ENCODE measurements around the gene NRG3. TPM values are rescaled to one million over a fixed set of nuclear protein-coding genes. Genes with fewer than 3 reads are reported as not detected.

NRG3 gene
- total and polyA plus RNA-seq, 3 experiments from 2014 or later, result not detected

GRCh38 chr10:82284180-82284579, 409.2 kb downstream of the NRG3 start:
- no peak overlapping the region for H3K4me3 ChIP-seq (ENCODE audit: low read length)
- no peak for DNase-seq
- no peaks in the 10 kb centered on the region for H3K9me3 ChIP-seq (ENCODE audit: low read length)
- Mint-ChIP-seq H3K9me3 (peaks cover 0 to 36% (median 7%) of the 10 kb centered on the region in 5 donors), H3K4me3 (no peak overlapping the region), H3K27ac (no peak overlapping the region), H3K36me3 (no peaks in the 10 kb centered on the region), H3K27me3 (no peaks in the 10 kb centered on the region), H3K4me1 (no peaks in the 10 kb centered on the region)
- no peaks in the 10 kb centered on the region for H3K27me3 ChIP-seq (ENCODE audit: insufficient read depth, low read length, poor library complexity, severe bottlenecking)
- H3K27ac ChIP-seq (ENCODE audit: low read depth, low read length), result no peak overlapping the region
- H3K4me1 ChIP-seq (ENCODE audit: insufficient read depth, low read length), result no peaks in the 10 kb centered on the region
- no peaks in the 10 kb centered on the region for H3K36me3 ChIP-seq (ENCODE audit: insufficient read depth, low read length)
- ChIA-PET POLR2A (no interaction called here), CTCF (no interaction called here)

GRCh38 chr10:82288461-82288881, 413.5 kb downstream of the NRG3 start:
- POLR2A ChIA-PET, result no interaction called here
- no peak for DNase-seq

DNA sequence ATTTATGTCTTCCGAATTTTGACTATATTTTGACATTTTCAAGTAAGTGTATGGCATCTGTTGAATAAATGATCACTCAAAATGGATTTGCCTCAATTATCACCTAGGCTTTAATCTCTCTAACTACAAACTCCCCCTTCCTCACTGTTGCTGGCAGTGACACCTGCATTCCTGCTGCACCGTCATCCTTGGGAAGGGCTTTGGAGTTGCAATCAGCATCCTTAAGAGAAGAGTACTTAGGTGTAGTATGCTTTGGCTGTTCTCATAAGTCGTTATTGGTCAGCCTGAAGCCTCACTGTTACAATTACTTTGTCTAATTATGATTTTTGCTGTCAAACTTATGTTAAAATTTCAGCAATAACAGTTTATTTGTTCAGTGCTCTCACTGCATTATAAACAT, 415.0 kb downstream of the NRG3 start:
- Histone ChIP-seq H3K36me3 (ENCODE audit: insufficient read depth, low read length) (no peaks in the 10 kb centered on the region), H3K27me3 (ENCODE audit: insufficient read depth, low read length, poor library complexity, severe bottlenecking) (no peaks in the 10 kb centered on the region), H3K4me3 (ENCODE audit: low read length) (no peak overlapping the region), H3K4me1 (ENCODE audit: insufficient read depth, low read length) (no peaks in the 10 kb centered on the region), H3K27ac (ENCODE audit: low read depth, low read length) (no peak overlapping the region), H3K9me3 (ENCODE audit: low read length) (no peaks in the 10 kb centered on the region)
- H3K27ac Mint-ChIP-seq, result no peak overlapping the region
- no peaks in the 10 kb centered on the region for H3K4me1 Mint-ChIP-seq
- DNase-seq, result no peak
- ChIA-PET CTCF (no interaction called here), POLR2A (no interaction called here)
- H3K4me3 Mint-ChIP-seq, result no peak overlapping the region
- H3K9me3 Mint-ChIP-seq, result peaks cover 0 to 32% (median 2%) of the 10 kb centered on the region in 5 donors
- H3K36me3 Mint-ChIP-seq, result no peaks in the 10 kb centered on the region
- no peaks in the 10 kb centered on the region for H3K27me3 Mint-ChIP-seq

More at GRCh38 chr10:82288461-82288881, 413.5 kb downstream of the NRG3 start:
- H3K4me3 ChIP-seq (ENCODE audit: low read length), result no peak overlapping the region
- no peaks in the 10 kb centered on the region for H3K9me3 ChIP-seq (ENCODE audit: low read length)
- H3K4me1 Mint-ChIP-seq, result no peaks in the 10 kb centered on the region
- no peak overlapping the region for H3K27ac ChIP-seq (ENCODE audit: low read depth, low read length)
- no peaks in the 10 kb centered on the region for H3K36me3 ChIP-seq (ENCODE audit: insufficient read depth, low read length)
- H3K36me3 Mint-ChIP-seq, result no peaks in the 10 kb centered on the region
- no peaks in the 10 kb centered on the region for H3K27me3 ChIP-seq (ENCODE audit: insufficient read depth, low read length, poor library complexity, severe bottlenecking)
- H3K27ac Mint-ChIP-seq, result no peak overlapping the region
- no peaks in the 10 kb centered on the region for H3K27me3 Mint-ChIP-seq
- CTCF ChIA-PET, result no interaction called here
- H3K4me3 Mint-ChIP-seq, result no peak overlapping the region
- H3K9me3 Mint-ChIP-seq, result peaks cover 0 to 35% (median 2%) of the 10 kb centered on the region in 5 donors
- no peaks in the 10 kb centered on the region for H3K4me1 ChIP-seq (ENCODE audit: insufficient read depth, low read length)

GRCh38 chr10:82294874-82295378, 419.9 kb downstream of the NRG3 start:
- ChIA-PET CTCF (no interaction called here), POLR2A (no interaction called here)
- Histone ChIP-seq H3K36me3 (ENCODE audit: insufficient read depth, low read length) (no peaks in the 10 kb centered on the region), H3K4me1 (ENCODE audit: insufficient read depth, low read length) (no peaks in the 10 kb centered on the region), H3K9me3 (ENCODE audit: low read length) (no peaks in the 10 kb centered on the region), H3K27me3 (ENCODE audit: insufficient read depth, low read length, poor library complexity, severe bottlenecking) (no peaks in the 10 kb centered on the region), H3K4me3 (ENCODE audit: low read length) (no peak overlapping the region), H3K27ac (ENCODE audit: low read depth, low read length) (no peak overlapping the region)
- H3K36me3 Mint-ChIP-seq, result no peaks in the 10 kb centered on the region
- H3K9me3 Mint-ChIP-seq, result peaks cover 0 to 36% (median 2%) of the 10 kb centered on the region in 5 donors
- no peak for DNase-seq
- no peak overlapping the region for H3K27ac Mint-ChIP-seq
- H3K27me3 Mint-ChIP-seq, result no peaks in the 10 kb centered on the region
- H3K4me3 Mint-ChIP-seq, result no peak overlapping the region
- no peaks in the 10 kb centered on the region for H3K4me1 Mint-ChIP-seq

DNA sequence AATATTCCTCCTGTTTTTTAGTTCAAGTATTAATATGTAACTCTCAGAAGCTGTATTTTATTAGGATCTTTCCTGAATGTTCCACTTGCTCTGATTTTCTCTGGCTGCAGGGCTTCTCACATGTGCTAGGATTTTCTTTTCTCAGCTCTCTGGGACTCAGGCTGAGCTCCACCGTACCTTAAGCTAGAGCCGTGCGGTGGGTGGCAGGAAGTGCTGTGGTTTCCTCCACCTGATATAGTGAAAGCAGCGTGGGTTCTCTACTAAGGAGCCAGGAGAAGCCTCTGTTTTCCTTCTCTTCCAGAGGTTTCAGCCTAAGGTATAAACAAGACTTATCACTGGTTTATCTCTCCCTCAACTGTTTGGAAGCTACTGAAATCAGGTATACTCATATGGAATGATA, 433.6 kb downstream of the NRG3 start:
- H3K27me3 Mint-ChIP-seq, result no peaks in the 10 kb centered on the region
- CTCF ChIA-PET, result no interaction called here

DNA sequence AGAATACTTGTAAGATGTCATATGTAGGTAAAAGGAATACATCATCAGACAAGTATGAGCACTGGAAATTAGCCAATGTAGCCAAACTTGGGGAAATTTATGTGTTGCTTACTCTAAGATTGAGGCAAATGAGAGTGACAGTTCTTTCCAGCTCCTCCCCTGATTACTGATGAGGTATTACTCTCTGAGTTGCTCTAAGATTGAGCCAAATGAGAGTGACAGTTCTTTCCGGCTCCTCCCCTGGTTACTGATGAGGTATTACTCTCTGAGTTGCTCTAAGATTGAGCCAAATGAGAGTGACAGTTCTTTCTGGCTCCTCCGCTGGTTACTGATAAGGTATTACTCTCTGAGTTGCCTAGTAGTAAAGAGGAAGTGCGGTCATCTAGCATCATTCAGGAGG, 435.8 kb downstream of the NRG3 start:
- H3K27ac ChIP-seq (ENCODE audit: low read depth, low read length), result no peak overlapping the region
- ChIA-PET POLR2A (no interaction called here), CTCF (no interaction called here)

More for the DNA sequence above, 433.6 kb downstream of the NRG3 start:
- H3K4me1 ChIP-seq (ENCODE audit: insufficient read depth, low read length), result no peaks in the 10 kb centered on the region
- no peaks in the 10 kb centered on the region for H3K9me3 ChIP-seq (ENCODE audit: low read length)
- POLR2A ChIA-PET, result no interaction called here
- no peaks in the 10 kb centered on the region for H3K27me3 ChIP-seq (ENCODE audit: insufficient read depth, low read length, poor library complexity, severe bottlenecking)
- H3K36me3 Mint-ChIP-seq, result no peaks in the 10 kb centered on the region
- no peaks in the 10 kb centered on the region for H3K4me1 Mint-ChIP-seq
- peaks cover 5 to 21% (median 15%) of the 10 kb centered on the region in 5 donors for H3K9me3 Mint-ChIP-seq
- no peak for DNase-seq
- no peak overlapping the region for H3K4me3 ChIP-seq (ENCODE audit: low read length)
- no peak overlapping the region for H3K4me3 Mint-ChIP-seq
- H3K27ac ChIP-seq (ENCODE audit: low read depth, low read length), result no peak overlapping the region
- H3K36me3 ChIP-seq (ENCODE audit: insufficient read depth, low read length), result no peaks in the 10 kb centered on the region
- H3K27ac Mint-ChIP-seq, result no peak overlapping the region

GRCh38 chr10:82313401-82313800, 438.4 kb downstream of the NRG3 start:
- Mint-ChIP-seq H3K27me3 (no peaks in the 10 kb centered on the region), H3K4me3 (no peak overlapping the region), H3K9me3 (peaks cover 3 to 11% (median 5%) of the 10 kb centered on the region in 5 donors), H3K4me1 (no peaks in the 10 kb centered on the region), H3K36me3 (no peaks in the 10 kb centered on the region), H3K27ac (no peak overlapping the region)
- Histone ChIP-seq H3K27ac (ENCODE audit: low read depth, low read length) (no peak overlapping the region), H3K4me3 (ENCODE audit: low read length) (no peak overlapping the region), H3K27me3 (ENCODE audit: insufficient read depth, low read length, poor library complexity, severe bottlenecking) (no peaks in the 10 kb centered on the region), H3K9me3 (ENCODE audit: low read length) (no peaks in the 10 kb centered on the region), H3K4me1 (ENCODE audit: insufficient read depth, low read length) (no peaks in the 10 kb centered on the region), H3K36me3 (ENCODE audit: insufficient read depth, low read length) (no peaks in the 10 kb centered on the region)
- ChIA-PET CTCF (no interaction called here), POLR2A (no interaction called here)
- DNase-seq, result no peak

More for the DNA sequence above, 435.8 kb downstream of the NRG3 start:
- no peaks in the 10 kb centered on the region for H3K27me3 ChIP-seq (ENCODE audit: insufficient read depth, low read length, poor library complexity, severe bottlenecking)
- peaks cover 5 to 21% (median 12%) of the 10 kb centered on the region in 5 donors for H3K9me3 Mint-ChIP-seq
- no peak overlapping the region for H3K4me3 Mint-ChIP-seq
- no peaks in the 10 kb centered on the region for H3K36me3 Mint-ChIP-seq
- no peaks in the 10 kb centered on the region for H3K4me1 Mint-ChIP-seq
- no peaks in the 10 kb centered on the region for H3K9me3 ChIP-seq (ENCODE audit: low read length)
- no peaks in the 10 kb centered on the region for H3K27me3 Mint-ChIP-seq
- H3K4me3 ChIP-seq (ENCODE audit: low read length), result no peak overlapping the region
- H3K4me1 ChIP-seq (ENCODE audit: insufficient read depth, low read length), result no peaks in the 10 kb centered on the region
- no peak for DNase-seq
- H3K27ac Mint-ChIP-seq, result no peak overlapping the region
- no peaks in the 10 kb centered on the region for H3K36me3 ChIP-seq (ENCODE audit: insufficient read depth, low read length)

GRCh38 chr10:82318534-82318933, 443.5 kb downstream of the NRG3 start:
- H3K36me3 ChIP-seq (ENCODE audit: insufficient read depth, low read length), result no peaks in the 10 kb centered on the region
- no peak overlapping the region for H3K27ac Mint-ChIP-seq
- no peaks in the 10 kb centered on the region for H3K27me3 Mint-ChIP-seq
- no peaks in the 10 kb centered on the region for H3K27me3 ChIP-seq (ENCODE audit: insufficient read depth, low read length, poor library complexity, severe bottlenecking)
- peaks cover 0 to 9% (median 3%) of the 10 kb centered on the region in 5 donors for H3K9me3 Mint-ChIP-seq
- H3K4me3 ChIP-seq (ENCODE audit: low read length), result no peak overlapping the region
- H3K4me1 ChIP-seq (ENCODE audit: insufficient read depth, low read length), result no peaks in the 10 kb centered on the region
- CTCF ChIA-PET, result no interaction called here
- H3K4me3 Mint-ChIP-seq, result no peak overlapping the region
- H3K9me3 ChIP-seq (ENCODE audit: low read length), result no peaks in the 10 kb centered on the region
- H3K36me3 Mint-ChIP-seq, result no peaks in the 10 kb centered on the region
- POLR2A ChIA-PET, result no interaction called here
- H3K4me1 Mint-ChIP-seq, result no peaks in the 10 kb centered on the region
- DNase-seq, result no peak
- no peak overlapping the region for H3K27ac ChIP-seq (ENCODE audit: low read depth, low read length)

- DNase-seq, result no peak
- H3K4me3 Mint-ChIP-seq, result no peak overlapping the region
- H3K36me3 Mint-ChIP-seq, result no peaks in the 10 kb centered on the region
- H3K27me3 ChIP-seq (ENCODE audit: insufficient read depth, low read length, poor library complexity, severe bottlenecking), result no peaks in the 10 kb centered on the region
- no peak overlapping the region for H3K4me3 ChIP-seq (ENCODE audit: low read length)
- POLR2A ChIA-PET, result no interaction called here
- H3K27ac ChIP-seq (ENCODE audit: low read depth, low read length), result no peak overlapping the region
- H3K9me3 Mint-ChIP-seq, result peaks cover 0 to 10% (median 3%) of the 10 kb centered on the region in 5 donors
- no peaks in the 10 kb centered on the region for H3K9me3 ChIP-seq (ENCODE audit: low read length)
- no peaks in the 10 kb centered on the region for H3K27me3 Mint-ChIP-seq
- no peaks in the 10 kb centered on the region for H3K4me1 ChIP-seq (ENCODE audit: insufficient read depth, low read length)
- no peaks in the 10 kb centered on the region for H3K36me3 ChIP-seq (ENCODE audit: insufficient read depth, low read length)
- H3K4me1 Mint-ChIP-seq, result no peaks in the 10 kb centered on the region
- CTCF ChIA-PET, result no interaction called here
- H3K27ac Mint-ChIP-seq, result no peak overlapping the region
Observed at GRCh38 chr10:82319074-82319473, 444.1 kb downstream of the NRG3 start.

All from CD8-positive, alpha-beta memory T cell (primary cell).